GM12878 (cell line): ENCODE measurements around the gene NDUFAF5. TPM values are rescaled to one million over a fixed set of nuclear protein-coding genes. Genes with fewer than 3 reads are reported as not detected.
A peak's percentile ranks its signal among the peaks of the same experiment; 100 is the strongest.

Experiments
- ATAC-seq: fragments of 200-7000 bp; cut with Tn5 transposase; 3 replicates; pipeline ENCODE4 v1.9.1; 2020; ENCODE audit warnings: mild to moderate bottlenecking, moderate library complexity
- BruUV-seq: library from RNA; stranded (reverse); fragments of 400-500 nt; replicated peaks from 2 replicates; lab custom pipeline; 2021; lab: Mats Ljungman, UMichigan
- CTCF ChIA-PET: fragments of 300-600 bp; sonication (Branson Sonifier 250); formaldehyde crosslinking; extraction: SDS; loops from one replicate; lab custom pipeline; 2021; ENCODE audit warnings: inconsistent platforms; lab: Yijun Ruan, JAX
- POLR2A ChIA-PET: fragments of 350-600 bp; formaldehyde crosslinking; extraction: SDS; loops from one replicate; lab custom pipeline; 2021; ENCODE audit warnings: inconsistent platforms; lab: Charles Lee
- RAD21 ChIA-PET: fragments of 300-600 bp; sonication (Branson Sonifier 250); formaldehyde crosslinking; loops from one replicate; lab custom pipeline; 2023; ENCODE audit warnings: antibody characterized with exemption; ENCODE audit not compliant: unreplicated experiment; lab: Charles Lee
- SMC1A ChIA-PET: fragments of 300-600 bp; sonication (Branson Sonifier 250); formaldehyde crosslinking; loops from one replicate; lab custom pipeline; 2023; ENCODE audit not compliant: unreplicated experiment, uncharacterized antibody; lab: Charles Lee
- DNase-seq: peaks from one replicate; pipeline ENCODE4 v3.0.0-alpha.2; 2011; ENCODE audit warnings: low read depth, low spot score
- FAIRE-seq: peaks from 3 replicates; lab custom pipeline; 2011; peaks lifted over from hg19 to GRCh38; lab: Jason Lieb, UNC
- H2AFZ ChIP-seq: 2 replicates; pipeline ENCODE4 v1.6.0; 2011; ENCODE audit warnings: low read depth, low read length, control low read depth; ENCODE audit not compliant: control insufficient read depth
- H3K27ac ChIP-seq: 2 replicates; pipeline ENCODE4 v1.5.1; 2011; ENCODE audit warnings: control low read depth; ENCODE audit not compliant: control insufficient read depth, insufficient read depth
- H3K27me3 ChIP-seq, 2 experiments: replicated peaks in 1 of 2; 2 replicates each; pipeline versions ENCODE4 v1.6.0 to v1.6.1; 2011; ENCODE audit warnings: low read length in 1 of 2; ENCODE audit not compliant: control insufficient read depth in 2 of 2, insufficient read depth in 2 of 2
- H3K36me3 ChIP-seq, 2 experiments: 2 replicates each; pipeline ENCODE4 v1.5.1; 2011; ENCODE audit warnings: low read length in 1 of 2; ENCODE audit not compliant: control insufficient read depth in 2 of 2, insufficient read depth in 2 of 2
- H3K4me1 ChIP-seq: 2 replicates; pipeline ENCODE4 v1.6.1; 2011; ENCODE audit warnings: mild to moderate bottlenecking, low read length, moderate library complexity, mixed read lengths; ENCODE audit not compliant: control insufficient read depth, insufficient read depth
- H3K4me2 ChIP-seq: 2 replicates; pipeline ENCODE4 v1.6.0; 2011; ENCODE audit warnings: control low read depth; ENCODE audit not compliant: control insufficient read depth, insufficient read depth
- H3K4me3 ChIP-seq: fragments of 200-600 bp; sonication (generic); 2 replicates; pipeline ENCODE4 v1.5.1; 2016
- H3K79me2 ChIP-seq: 2 replicates; pipeline ENCODE4 v1.6.0; 2011; ENCODE audit warnings: low read length; ENCODE audit not compliant: control insufficient read depth, insufficient read depth
- H3K9ac ChIP-seq: 2 replicates; pipeline ENCODE4 v1.8.0; 2011; ENCODE audit warnings: low read length, control low read depth, mixed read lengths; ENCODE audit not compliant: control insufficient read depth, insufficient read depth
- H3K9me3 ChIP-seq: replicated peaks from 3 replicates; pipeline ENCODE4 v1.5.1; 2011; ENCODE audit warnings: mild to moderate bottlenecking, low read length; ENCODE audit not compliant: control insufficient read depth, insufficient read depth
- H4K20me1 ChIP-seq: 2 replicates; pipeline ENCODE4 v1.6.0; 2011; ENCODE audit not compliant: control insufficient read depth, insufficient read depth
- CTCF ChIP-seq, 3 experiments: IDR thresholded peaks in 2 of 3; conservative IDR thresholded peaks in 1 of 3; 2 replicates each; pipeline ENCODE4 v1.5.1; 2011; ENCODE audit warnings: low read depth in 3 of 3, low read length in 3 of 3, mild to moderate bottlenecking in 3 of 3, control low read depth in 2 of 3, moderate library complexity in 2 of 3, inconsistent platforms in 1 of 3, mixed read lengths in 1 of 3; ENCODE audit not compliant: control insufficient read depth in 2 of 3, insufficient read depth in 1 of 3; ENCODE audit errors: extremely low read depth in 1 of 3
- MTA2 ChIP-seq: fragments of 450-650 bp; IDR thresholded peaks from 2 replicates; pipeline ENCODE4 v1.6.1; 2016; ENCODE audit warnings: low read depth, mild to moderate bottlenecking, moderate library complexity
- RAD21 ChIP-seq: IDR thresholded peaks from 2 replicates; pipeline ENCODE4 v1.6.1; 2011; ENCODE audit warnings: mild to moderate bottlenecking, low read depth, low read length, moderate library complexity; ENCODE audit not compliant: insufficient read depth
- SKIL ChIP-seq: fragments of 450-650 bp; IDR thresholded peaks from 2 replicates; pipeline ENCODE4 v1.6.1; 2017; ENCODE audit warnings: mild to moderate bottlenecking, low read depth, inconsistent platforms; ENCODE audit not compliant: poor library complexity, severe bottlenecking
- SMC3 ChIP-seq: IDR thresholded peaks from 2 replicates; pipeline ENCODE4 v1.6.1; 2011; ENCODE audit warnings: low read length, improper control_type of control experiment, borderline replicate concordance
- ZNF24 ChIP-seq: fragments of 450-650 bp; IDR thresholded peaks from 2 replicates; pipeline ENCODE4 v1.6.1; 2017; ENCODE audit warnings: antibody characterized with exemption, mild to moderate bottlenecking
- WGBS: methylation state at CpG from one replicate; pipeline ENCODE4 v1.1.6; 2016; ENCODE audit warnings: low lambda C conversion rate; ENCODE audit not compliant: insufficient replicate concordance, insufficient coverage; ENCODE audit errors: missing lambda C conversion rate; 5-methylcytosine and 5-hydroxymethylcytosine counted together
- in situ Hi-C: fragments of 300-500 bp; cut with MboI; formaldehyde crosslinking; loops from 9 replicates; pipeline ENCODE4 v1.14.3; 2018; ENCODE audit warnings: mixed read lengths
- intact Hi-C: fragments of 100-400 bp; cut with micrococcal nuclease; formaldehyde crosslinking; loops from one replicate; pipeline ENCODE4 v1.14.2; 2022; ENCODE audit not compliant: unreplicated experiment
- polyA plus RNA-seq, 11 experiments: library from polyadenylated mRNA; depleted of rRNA in 4 of 11; unstranded in 6 of 11; stranded (reverse) in 5 of 11; fragments of >200 nt; fragmentation: Nextera tagmentation in 4 of 11; fragmentation: Illumina TruSeq in 1 of 11; extraction: Ambion mirVana in 4 of 11; extraction: Trizol in 1 of 11; gene quantifications; 1 replicate in 1 of 11; 2 replicates in 10 of 11; pipeline versions ENCODE4 v1.2.1 to v1.2.3, GENCODE V29; 2011 to 2016; ENCODE audit warnings: inconsistent platforms in 2 of 11, missing spikeins in 2 of 11, low read depth in 1 of 11
- total RNA-seq, 4 experiments: library from RNA; depleted of rRNA in 3 of 4; stranded (reverse); fragments of >200 nt in 3 of 4; fragmentation: Illumina TruSeq in 1 of 4; extraction: Trizol in 1 of 4; gene quantifications; 2 replicates each; pipeline versions ENCODE4 v1.2.1 to v1.2.3, GENCODE V29; 2013 to 2021

The NDUFAF5 gene
- total and polyA plus RNA-seq, 10 of the 15 experiments (the other 5 are each of a cell fraction or from before 2014, with no cell fraction given), result 15.6 to 36.9 (median 28.0) TPM

- TF ChIP-seq SKIL, result no peak
Observed at GRCh38 chr20:13817342-13817741, 32.5 kb downstream of the NDUFAF5 start (continued).

GRCh38 chr20:13819885-13820645 is 35.2 kb downstream of the NDUFAF5 start:
- Histone ChIP-seq H3K9ac (no peak overlapping the region), H3K9me3 (no peaks in the 10 kb centered on the region), H2AFZ (no peak overlapping the region), H3K36me3 (peaks cover 2 to 10% of the 10 kb centered on the region in 2 experiments; a peak in 3 of 4 replicates), H3K27me3 (no peaks in the 10 kb centered on the region), H3K4me1 (no peaks in the 10 kb centered on the region; the same call in 1 of the 2 replicates), H3K4me3 (no peak overlapping the region), H3K4me2 (no peak overlapping the region), H3K27ac (no peak overlapping the region), H4K20me1 (no peaks in the 10 kb centered on the region), H3K79me2 (no peaks in the 10 kb centered on the region)
- SMC1A ChIA-PET, result interaction anchor here (0.6 to 3.6 kb wide), 11 partner anchors 20 to 1742 kb away, joined by 3 to 23 read pairs (median 4); no protein-coding TSS in a partner anchor
- in situ Hi-C loops, result loop anchor here (5.0 kb wide), 1 partner anchor 242 kb away; no protein-coding TSS in a partner anchor
- BruUV-seq, result no TSS peak
- intact Hi-C loops, result loop anchor here (1.0 to 5.0 kb wide), 2 partner anchors 132 to 235 kb away; no protein-coding TSS in a partner anchor
- ATAC-seq (peak; percentile 92), DNase-seq (no peak), FAIRE-seq (peak; percentile 59)
- CTCF ChIA-PET, result interaction anchor here (0.6 to 5.1 kb wide), 27 partner anchors 9 to 289 kb away, joined by 3 to 61 read pairs (median 4); no protein-coding TSS in a partner anchor
- TF ChIP-seq RAD21, result peak; percentile 47
- TF ChIP-seq SMC3, result peak; percentile 45; the same call in 1 of the 2 replicates
- TF ChIP-seq ZNF24, result no peak
- TF ChIP-seq MTA2, result no peak
- peak; percentile 52 to 57 (median 56) for TF ChIP-seq CTCF (IDR thresholded peaks at IDR 0.05 in 2 of 3, conservative IDR thresholded peaks at IDR 0.05 in 1 of 3; ENCODE audit: control insufficient read depth in 2 of 3, extremely low read depth in 1 of 3, insufficient read depth in 1 of 3, low read depth in 3 of 3, low read length in 3 of 3)
- POLR2A ChIA-PET, result no interaction called here
- WGBS, result 40% methylated on average over 5 of the region's 5 CpGs
- RAD21 ChIA-PET, result interaction anchor here (1.0 kb wide), 2 partner anchors 234 to 273 kb away, joined by 3 to 4 read pairs; no protein-coding TSS in a partner anchor
